CD4-positive, alpha-beta T cell treated with Interleukin-1 beta for 1 hour (primary cell): Measurements from ENCODE around the gene AGBL1.

Experiments used
- DNase-seq, 2 donors: peaks; one replicate each; pipeline ENCODE4 v3.0.0-alpha.2; 2020 to 2022

Gene AGBL1

DNA sequence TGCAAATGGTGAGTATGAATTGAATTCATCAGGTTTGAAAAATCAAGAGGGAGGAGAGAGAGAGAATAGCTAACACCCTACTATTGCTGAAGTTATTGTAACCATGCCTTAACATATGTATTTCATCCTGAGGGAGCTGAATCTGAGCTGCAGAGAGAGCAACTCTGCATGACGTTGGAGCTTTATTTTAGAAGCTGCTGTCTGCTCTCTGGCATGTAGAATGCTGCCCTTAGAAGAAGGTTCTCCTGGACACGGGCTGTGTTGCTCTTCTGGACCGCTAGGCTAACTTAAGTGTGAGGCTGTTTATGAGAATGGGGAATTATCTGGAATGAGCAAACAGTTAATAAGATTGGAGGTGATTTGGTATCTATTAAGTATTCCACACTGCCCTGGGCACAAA lies 814.6 kb downstream of the AGBL1 start:
- DNase-seq: no peak

DNA sequence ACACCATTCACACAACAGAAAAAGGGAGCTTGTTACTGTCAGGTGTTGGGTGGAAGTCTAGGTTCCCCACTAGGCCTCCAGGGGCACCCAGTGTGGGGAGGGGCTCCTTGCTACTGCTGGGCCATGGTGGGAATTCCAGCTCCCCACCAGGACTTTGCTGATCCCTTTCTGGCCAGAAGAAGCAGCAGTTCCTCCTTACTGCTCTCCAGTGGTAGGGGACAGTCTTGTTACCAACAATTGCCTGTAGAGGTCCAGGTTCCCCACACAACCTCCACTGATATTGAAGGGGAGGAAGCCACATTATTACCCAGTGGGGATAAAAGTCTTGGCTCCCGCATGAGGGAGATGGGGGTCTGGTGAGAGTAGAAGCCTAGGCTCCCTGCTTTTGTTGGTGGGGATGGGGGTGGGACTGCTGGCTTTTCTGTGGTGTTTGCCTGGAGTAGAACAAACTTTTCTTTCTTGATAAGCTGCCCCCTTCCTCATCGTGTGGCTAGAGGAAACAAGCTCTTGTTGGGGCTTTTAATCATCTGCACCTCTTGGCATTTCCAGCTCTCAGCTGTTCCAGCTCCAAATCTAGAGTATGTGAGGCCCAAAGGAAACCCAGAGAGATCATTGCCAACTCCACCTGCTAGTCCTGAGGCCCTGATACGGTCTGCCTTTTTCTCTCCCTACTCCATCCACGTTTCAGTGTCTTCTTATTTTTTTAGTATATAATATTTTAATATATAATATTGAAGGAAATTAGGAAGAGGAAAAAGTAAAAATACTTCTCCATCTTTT lies 824.2 kb downstream of the AGBL1 start:
- DNase-seq: no peak

DNA sequence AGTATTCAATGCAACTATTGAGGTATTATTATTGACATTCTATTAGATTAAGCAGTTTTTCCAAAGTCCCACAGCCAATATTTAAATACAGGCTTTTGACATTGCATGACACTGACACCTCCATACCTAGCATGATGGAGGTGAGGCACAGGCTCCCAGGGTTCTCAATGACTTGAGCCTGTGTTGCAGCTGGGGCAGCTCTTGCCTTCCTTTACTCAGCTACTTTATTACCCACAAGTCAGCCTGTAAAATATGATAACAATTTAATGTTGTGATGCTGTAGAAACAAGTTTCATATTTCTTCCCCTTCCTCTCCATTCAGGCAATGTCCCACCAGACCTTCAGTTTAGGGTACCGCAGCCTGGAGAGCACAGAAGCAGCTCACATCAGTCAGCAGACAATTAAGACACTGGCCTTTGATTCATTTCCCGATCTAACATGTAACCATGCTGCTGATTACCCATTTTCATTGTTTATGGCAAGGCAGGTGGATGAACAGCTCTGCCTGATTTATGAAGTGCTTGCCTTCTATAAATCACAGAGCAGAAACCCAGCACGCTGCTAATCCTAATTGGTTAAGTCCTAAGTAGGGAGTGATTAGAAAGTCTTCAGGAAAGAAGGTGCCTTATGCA lies 826.1 kb downstream of the AGBL1 start:
- DNase-seq: no peak

DNA sequence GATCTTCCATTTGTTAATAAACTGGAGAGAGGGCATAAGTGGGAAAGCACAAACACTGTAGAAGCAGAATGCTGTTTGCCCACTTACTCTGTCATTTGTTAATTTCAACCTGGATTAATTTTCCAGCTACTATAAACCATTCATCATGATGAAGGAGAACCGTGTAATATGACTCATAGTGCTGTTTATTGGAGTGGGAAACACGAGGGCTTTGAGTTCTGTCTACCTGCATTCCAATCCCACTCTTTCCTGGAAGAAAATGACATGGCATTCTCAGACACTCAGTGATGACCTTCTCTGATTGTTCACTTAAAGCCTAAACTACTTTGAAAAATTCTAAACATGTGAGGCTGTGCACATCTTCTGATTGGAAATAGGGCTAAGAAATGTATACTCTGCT lies 826.7 kb downstream of the AGBL1 start:
- no peak for DNase-seq

DNA sequence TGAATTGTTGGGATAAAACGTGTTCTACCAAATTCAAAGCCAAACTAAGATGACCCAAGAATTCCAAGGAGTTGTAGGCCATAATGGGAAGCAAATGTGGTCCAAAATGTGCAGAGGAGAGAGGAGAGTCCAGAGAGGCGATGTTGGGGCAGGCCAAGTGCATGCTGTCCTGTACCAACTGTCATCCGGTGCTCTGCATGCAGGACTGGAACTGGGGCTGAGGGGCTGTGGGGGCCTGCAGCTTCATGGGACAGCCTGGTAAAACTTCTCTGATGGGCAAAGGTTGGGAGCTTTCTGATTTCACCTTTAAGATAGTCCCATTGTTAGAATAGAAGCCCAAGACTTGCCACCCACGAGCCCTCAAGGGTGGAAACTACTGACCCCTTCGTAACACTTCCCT lies 831.4 kb downstream of the AGBL1 start:
- DNase-seq: no peak

DNA sequence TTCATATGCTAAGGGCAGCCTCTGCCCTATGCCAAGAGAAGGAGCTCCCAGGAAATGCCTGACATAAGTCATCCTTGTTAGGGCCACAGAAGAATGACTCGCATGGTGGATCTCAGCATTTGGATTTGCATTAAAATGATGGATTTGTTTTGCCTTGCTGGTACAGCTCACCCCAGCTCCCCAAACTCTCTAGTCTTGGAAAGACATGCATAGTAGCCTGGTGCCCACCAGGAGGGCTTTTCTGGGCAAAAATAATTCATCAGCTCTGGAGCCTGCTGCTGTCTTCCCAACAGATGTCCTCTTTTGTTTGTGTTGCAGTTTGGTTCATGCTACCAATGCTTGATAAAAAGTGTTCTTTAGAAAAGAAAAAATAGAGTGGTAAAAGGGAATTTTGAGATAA lies 833.0 kb downstream of the AGBL1 start:
- no peak for DNase-seq

DNA sequence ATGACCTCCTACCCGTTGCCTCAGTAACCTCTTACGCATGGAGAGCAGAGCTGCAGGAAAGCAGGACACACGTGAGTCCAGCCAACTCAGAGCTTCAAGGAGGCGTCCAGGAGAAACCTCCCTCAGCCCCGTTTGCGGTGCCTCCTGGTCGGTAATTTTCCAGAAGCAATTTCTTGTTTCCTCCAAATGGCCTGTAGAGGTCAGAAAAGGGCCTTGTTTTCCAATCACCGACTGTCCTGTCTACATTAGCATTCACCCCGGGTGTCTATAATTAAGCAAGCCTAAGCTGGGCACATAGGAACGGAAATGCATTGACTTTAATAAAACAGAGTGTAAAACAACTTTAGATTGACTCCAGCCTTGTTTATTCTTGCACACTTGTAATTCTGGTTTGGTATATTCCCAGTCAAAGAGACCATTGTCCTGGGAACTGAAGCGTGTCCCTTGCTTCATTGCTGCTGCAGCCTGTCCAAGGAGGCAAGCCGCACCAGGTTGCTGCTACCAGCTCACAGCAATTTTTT lies 836.2 kb downstream of the AGBL1 start:
- DNase-seq: peak in 1 of 2 donors; percentile 2

DNA sequence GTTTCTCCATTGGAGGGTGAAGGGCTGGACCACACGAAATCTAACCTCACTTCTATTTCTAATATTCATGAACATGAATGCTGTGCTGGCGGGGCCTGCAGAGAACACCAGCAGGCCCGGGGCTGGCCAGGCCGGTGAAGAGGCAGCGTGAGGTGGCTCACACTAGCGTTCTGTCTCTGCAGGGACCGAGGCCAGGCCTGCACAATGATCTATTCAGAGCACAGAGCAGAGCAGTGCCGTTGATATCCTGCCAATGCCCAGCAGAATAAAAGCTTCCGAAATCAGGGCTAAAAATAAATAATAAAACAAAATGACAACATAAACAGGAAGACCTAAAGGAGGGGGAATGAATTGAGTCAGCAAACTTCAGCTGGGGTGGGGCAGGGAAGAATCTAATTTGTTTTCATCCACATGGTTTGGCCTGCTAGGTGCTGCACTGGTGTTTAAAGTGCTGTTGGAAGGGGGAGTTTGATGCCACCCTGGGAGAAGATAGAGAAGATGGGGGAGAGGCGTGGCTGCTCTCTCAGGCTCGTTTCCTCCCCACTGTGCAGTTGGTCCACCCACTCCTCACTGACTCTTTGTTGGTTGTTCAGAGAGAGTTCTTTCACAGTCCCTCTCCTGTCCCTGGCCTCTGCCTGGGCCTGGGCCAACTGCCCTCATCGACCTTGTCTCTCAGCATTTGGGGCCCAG lies 837.1 kb downstream of the AGBL1 start:
- no peak for DNase-seq

DNA sequence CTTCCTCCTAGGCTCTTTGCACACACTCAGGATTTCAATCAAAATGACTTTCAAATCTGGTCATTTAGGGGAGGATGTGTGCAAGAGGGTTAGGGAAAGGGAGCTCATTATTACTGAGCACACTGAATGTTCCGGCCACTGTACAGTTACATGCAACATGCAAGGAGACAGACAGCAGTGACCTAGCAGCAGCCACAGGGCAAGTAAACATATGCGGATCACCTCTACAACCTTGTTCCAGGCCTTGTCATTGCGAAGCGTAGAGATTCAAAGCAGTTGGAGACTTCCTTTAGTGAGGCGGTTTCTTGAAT lies 837.6 kb downstream of the AGBL1 start:
- DNase-seq: no peak

DNA sequence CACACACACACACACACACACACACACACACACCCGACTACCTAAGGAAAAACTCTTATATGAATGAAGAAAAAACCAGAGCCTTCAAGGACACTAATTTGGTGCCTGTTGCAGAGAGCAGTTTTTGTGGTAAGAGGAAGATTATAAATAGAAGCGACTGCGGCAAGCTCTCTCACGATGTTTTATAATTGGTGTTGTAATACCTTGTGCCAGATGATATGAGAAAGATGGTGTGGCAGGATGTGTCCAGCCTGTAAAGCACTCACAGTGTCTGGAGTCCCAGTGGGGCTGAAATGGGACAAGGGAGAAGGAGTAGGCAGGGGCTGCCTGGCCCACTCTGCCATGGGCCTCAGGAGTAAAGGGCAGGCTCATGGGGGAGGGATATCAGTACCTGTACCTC lies 839.9 kb downstream of the AGBL1 start:
- no peak for DNase-seq

DNA sequence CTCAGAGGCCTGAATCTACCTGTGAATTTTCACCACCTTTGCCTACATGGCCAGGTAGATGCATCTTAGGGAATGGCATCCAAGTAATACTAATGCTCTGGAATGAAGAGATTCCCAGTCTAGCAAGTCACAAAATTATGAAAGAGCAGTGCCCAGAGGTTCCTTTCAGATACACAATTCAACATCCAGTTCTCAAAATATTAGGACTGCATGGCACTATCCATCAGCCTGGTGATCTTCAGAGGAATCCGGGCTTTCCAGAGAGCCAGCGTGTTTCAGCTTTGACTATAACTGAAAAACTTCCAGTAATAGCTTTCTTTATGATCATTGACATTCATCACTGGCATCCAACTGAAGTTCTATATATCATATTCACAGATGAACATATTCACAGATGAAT lies 849.8 kb downstream of the AGBL1 start:
- DNase-seq: no peak

DNA sequence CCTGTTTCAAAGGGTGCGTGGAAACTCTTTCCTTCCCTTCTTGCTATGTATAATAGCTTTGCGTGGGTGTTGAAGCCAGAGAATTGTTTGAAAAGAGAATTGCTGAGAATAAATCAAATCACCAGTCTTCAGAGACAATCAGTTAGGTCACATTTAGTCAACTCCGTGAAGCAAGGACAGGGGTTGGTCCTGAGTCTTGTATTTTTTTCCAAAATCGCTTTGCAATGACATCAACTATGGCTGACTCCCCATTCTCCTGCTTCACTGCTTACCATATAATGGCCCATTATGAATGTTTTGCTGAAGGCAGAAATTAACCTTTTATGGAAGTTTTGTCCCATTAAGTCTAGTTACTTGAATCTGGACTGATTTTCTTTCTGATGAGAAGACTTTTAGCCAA lies 852.8 kb downstream of the AGBL1 start:
- DNase-seq: no peak

DNA sequence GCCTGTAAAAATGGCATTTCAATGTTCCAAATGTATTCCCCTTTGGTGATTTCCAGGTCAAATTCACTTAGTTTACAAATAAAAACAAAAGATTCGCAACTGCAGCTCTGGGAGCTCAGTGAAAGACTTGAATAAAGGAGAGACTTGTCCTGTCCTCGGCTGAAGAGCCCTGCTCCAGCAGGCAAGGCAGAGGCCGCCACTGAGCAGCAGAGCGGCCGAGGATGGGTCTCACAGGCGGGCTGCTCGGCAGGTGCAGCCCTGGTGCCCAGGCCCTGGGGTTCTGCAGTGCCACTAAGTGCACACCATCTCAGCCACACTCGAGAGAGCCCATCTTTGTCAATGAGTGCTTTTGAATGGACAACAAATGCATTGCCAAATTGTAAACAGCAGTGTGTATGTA lies 856.2 kb downstream of the AGBL1 start:
- no peak for DNase-seq

DNA sequence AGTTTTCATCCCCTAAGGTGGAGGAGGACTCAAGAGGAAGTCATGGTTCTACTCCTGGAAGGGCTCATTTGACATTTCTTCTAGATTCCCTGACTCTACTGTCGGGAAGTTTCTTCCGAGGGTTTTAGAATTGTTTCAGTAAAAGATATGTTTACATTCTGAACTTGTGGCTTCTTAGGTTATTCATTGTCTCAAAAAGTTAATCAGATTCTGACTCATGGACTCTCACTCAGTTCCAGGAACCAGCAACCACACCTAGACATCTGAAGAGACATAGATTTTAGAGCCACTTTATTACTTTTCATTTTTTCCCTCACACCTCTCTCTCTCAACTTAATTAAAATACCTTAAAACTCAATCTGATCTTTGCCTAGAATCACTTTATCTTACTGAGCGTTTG lies 862.6 kb downstream of the AGBL1 start:
- DNase-seq: no peak

DNA sequence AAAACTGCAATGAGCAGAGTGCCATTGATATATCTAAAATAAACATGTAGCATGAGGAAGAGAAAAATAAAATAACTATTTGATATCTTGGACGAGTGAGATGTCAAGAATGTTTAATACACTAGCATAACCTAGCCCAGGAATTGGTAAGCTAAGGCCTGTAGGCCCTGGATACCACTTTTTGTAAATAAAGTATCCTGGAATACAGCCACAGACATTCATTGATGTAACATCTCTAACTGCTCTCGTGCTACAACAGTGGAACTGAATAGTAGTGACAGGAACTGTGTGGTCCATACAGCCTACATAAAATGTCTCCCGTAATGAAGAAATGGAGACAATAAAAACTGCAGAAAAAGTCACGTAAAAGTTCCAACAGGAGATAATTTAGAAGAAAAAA lies 869.0 kb downstream of the AGBL1 start:
- no peak for DNase-seq

DNA sequence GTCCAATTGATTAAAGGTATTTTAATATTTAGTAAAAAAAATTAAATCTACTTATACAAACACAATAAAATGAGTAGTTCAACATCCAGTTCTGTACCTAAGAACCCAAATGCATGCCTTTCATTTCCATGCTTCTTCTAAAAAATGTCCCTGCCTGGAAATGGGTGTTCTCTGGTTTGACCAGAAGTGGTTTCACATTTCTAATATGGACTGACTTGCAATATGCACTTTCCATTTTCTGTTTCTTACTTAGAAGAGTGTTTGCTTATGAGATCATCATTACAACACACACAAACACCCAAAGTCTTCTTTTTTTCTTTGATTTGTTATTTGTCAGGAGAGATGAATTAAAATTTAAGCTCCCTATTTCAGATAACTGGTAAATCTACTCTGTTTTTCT lies 879.6 kb downstream of the AGBL1 start:
- no peak for DNase-seq

DNA sequence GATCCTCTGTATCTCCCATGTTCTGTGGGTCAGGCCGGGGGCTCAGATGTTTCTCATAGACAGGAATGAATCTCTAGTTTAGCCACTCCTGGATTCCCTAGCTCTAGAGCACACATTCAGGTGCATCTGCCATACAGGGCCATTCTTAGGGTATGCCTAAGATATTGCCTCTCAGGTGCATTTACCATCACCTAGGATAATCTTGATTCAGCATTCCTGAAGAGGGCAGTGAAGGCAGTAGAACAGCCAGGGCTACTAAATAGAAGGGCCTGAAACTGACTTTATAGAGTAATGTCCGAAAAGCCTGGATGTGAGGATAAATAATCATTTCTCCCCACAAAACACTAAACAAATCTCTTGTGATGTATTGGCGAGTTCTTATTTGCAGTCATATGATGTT lies 882.0 kb downstream of the AGBL1 start:
- no peak for DNase-seq

DNA sequence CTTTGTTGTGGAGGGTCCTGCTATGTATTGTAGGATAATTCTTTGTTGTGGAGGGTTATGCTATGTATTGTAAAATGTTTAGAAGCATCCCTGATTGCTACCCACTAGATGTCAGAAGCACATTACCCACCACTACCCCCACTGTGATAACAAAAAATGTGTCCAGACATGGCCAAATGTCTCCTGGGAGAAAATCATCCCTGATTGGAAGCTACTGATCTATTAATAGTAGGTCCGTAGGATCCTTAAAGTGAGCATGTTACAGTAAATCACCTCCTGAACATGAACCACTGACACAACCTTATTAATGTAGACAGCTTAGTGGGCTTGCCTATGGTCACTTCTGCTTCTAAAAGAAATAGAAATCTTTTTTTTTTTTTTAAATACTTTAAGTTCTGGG lies 884.6 kb downstream of the AGBL1 start:
- DNase-seq: no peak

DNA sequence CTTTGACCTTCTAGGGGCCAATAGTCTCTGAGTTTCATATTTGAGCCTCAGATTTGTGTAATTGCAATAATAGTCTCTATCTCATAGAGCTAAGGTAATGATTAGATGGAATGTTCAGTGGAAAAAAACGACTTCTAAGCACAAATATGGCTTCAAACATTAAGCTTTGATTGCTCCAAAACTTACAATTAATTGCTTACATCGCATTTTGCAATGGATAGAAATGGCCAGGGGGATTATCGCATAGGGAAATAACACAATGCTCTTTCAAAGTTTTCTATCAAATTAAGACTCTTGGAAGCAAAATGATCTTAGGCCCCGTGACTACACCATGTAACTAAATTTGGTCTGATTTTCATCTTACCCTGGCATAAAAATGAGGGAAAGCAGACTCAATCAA lies 888.6 kb downstream of the AGBL1 start:
- no peak for DNase-seq

DNA sequence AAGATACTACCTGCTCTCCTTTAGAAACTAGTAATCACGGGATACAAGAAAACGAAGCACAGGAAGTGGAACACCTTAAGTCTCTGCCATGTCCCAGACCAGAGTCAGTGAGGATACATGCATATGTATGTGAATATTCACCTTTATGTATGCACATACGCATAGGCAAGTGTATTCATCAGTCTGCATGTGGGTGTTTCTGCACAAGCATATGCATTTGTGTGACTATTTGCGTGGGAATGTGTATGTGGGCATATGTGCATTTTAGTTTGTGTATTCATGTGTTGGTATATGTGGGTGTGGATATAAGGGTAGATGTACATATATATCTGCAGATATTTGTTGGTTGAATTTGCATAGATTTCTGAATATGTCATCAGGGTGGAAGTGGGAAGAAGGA lies 889.7 kb downstream of the AGBL1 start:
- no peak for DNase-seq

DNA sequence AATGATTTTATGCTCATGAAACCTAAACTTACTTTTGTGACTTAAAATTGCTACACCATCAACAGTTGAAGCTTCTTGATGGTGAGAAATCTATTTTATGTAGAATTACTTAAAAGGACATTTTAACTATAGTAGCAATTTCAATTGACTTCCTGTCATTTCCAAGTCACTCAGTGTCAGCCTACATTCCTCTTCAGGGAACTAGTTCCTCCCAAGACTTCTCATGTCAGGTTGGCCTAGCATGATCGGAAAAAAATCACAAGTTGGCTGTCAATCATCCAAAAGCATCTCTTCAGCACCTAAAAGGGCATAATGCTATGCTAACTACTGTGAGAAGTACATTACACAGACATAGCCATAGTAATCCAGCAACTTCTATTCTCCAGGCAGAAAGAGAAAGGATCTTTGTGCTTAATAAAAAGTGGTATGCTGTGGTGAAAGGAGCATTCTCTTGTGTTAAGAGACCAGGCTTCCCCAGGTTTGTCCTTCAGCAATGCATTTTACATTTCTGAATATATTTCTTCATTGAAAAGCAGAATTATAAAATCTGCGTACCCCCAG lies 893.7 kb downstream of the AGBL1 start:
- DNase-seq: no peak

DNA sequence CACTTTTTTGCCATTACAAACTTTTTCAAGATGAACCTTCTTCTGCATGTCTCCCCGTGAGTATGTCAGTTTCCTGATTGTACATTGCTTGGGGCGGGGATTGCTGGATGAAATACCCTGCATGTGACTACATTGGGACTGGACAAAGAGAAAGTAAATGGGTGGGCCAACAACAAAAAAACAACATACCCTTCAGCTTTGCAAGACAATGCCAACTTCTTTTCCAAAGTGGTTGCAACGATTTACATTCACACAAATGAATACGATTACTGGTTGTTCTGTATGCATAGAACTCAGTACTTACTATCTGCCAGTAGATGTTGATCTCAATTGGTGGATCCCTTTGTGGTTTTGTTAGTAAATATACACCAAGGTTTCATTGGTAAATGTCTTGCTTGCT lies 908.4 kb downstream of the AGBL1 start:
- DNase-seq: no peak

DNA sequence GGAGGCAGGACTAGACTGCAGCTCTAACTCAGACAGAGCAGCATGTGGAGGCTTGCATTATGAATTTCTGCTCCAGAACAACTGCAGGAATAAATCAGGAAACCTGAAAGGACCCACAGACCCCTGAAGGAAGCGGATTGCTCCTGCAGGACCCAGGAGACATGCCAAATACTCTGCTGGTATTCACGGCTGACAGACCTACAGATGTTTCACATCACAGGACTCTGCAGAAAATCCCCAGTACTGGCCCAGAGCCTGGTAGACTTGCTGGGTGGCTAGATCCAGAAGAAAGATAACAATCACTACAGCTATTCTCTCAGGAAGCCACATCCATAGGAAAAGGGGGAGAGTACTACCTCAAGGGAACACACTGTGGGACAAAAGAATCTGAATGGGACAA lies 942.1 kb downstream of the AGBL1 start:
- DNase-seq: no peak
